Measurements from ENCODE around the gene DOCK10.

Gene DOCK10

GRCh38 chr2:224801360-224801759 lies 240.9 kb downstream of the DOCK10 start:
- H3K4me3 ChIP-seq (ENCODE audit: low read depth, low read length): no peak overlapping the region
- no peak for DNase-seq (ENCODE audit: low read depth)
- no peak for TF ChIP-seq CTCF (IDR thresholded peaks at IDR 0.05; ENCODE audit: low read depth, low read length, missing control alignments)

- no peak for TF ChIP-seq CTCF (IDR thresholded peaks at IDR 0.05; ENCODE audit: low read depth, low read length, missing control alignments)
- DNase-seq (ENCODE audit: low read depth): no peak
- H3K4me3 ChIP-seq (ENCODE audit: low read depth, low read length): no peak overlapping the region
Measured at GRCh38 chr2:224799691-224800090, 242.6 kb downstream of the DOCK10 start.

GRCh38 chr2:224798180-224798579 lies 244.1 kb downstream of the DOCK10 start:
- no peak for DNase-seq (ENCODE audit: low read depth)
- H3K4me3 ChIP-seq (ENCODE audit: low read depth, low read length): no peak overlapping the region
- TF ChIP-seq CTCF (IDR thresholded peaks at IDR 0.05; ENCODE audit: low read depth, low read length, missing control alignments): no peak

GRCh38 chr2:224796695-224797305 lies 245.5 kb downstream of the DOCK10 start:
- no peak overlapping the region for H3K4me3 ChIP-seq (ENCODE audit: low read depth, low read length)
- DNase-seq (ENCODE audit: low read depth): no peak
- TF ChIP-seq CTCF (IDR thresholded peaks at IDR 0.05; ENCODE audit: low read depth, low read length, missing control alignments): no peak

GRCh38 chr2:224793946-224794345 lies 248.3 kb downstream of the DOCK10 start:
- no peak for TF ChIP-seq CTCF (IDR thresholded peaks at IDR 0.05; ENCODE audit: low read depth, low read length, missing control alignments)
- no peak for DNase-seq (ENCODE audit: low read depth)
- H3K4me3 ChIP-seq (ENCODE audit: low read depth, low read length): no peak overlapping the region

GRCh38 chr2:224786848-224787247 lies 255.4 kb downstream of the DOCK10 start:
- no peak overlapping the region for H3K4me3 ChIP-seq (ENCODE audit: low read depth, low read length)
- no peak for TF ChIP-seq CTCF (IDR thresholded peaks at IDR 0.05; ENCODE audit: low read depth, low read length, missing control alignments)
- no peak for DNase-seq (ENCODE audit: low read depth)

- no peak overlapping the region for H3K4me3 ChIP-seq (ENCODE audit: low read depth, low read length)
- no peak for DNase-seq (ENCODE audit: low read depth)
- TF ChIP-seq CTCF (IDR thresholded peaks at IDR 0.05; ENCODE audit: low read depth, low read length, missing control alignments): no peak
Measured at GRCh38 chr2:224781400-224781799, 260.9 kb downstream of the DOCK10 start.

All from GM12864 (cell line).